ENCODE data around the gene MYADM. TPM values are rescaled to one million over a fixed set of nuclear protein-coding genes. Genes with fewer than 3 reads are reported as not detected.

MYADM gene
- total and polyA plus RNA-seq, 2 of the 13 experiments (the other 11 are each of a cell fraction or from before 2014, with no cell fraction given), result 19.9 to 38.1 TPM

DNA sequence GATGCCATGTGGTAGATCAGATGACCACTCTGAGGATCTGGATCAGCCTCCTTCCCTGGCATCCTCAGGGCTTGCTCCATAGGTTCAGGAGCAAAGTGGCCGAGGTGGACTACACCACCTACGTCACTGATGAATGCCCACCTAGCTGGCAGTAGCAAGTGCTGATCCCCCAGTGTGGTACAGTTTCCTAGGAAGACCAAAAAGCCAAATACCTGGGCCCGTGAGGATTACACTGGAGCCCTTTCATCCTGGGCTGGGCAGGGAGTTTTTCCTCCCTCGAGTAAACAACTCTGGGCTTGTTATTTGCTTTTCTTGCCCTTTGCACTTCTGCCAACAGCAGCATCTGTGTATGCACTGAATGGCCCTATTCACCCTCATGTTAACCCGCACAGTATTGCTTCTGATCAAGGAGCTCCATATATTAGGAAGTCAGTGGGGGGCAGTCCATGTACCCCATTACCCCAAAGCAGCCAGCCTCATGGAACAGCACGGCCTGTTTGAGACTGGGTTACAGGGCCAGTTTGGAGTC, 3.3 kb upstream of the MYADM start (continued):
- TF ChIP-seq TCF12 (IDR thresholded peaks at IDR 0.05), result no peak
- TF ChIP-seq TCF12 (CRISPR knock-in tag; IDR thresholded peaks at IDR 0.05), result peak; percentile 83; the same call in 1 of the 2 replicates
- TF ChIP-seq, protein P1, sequence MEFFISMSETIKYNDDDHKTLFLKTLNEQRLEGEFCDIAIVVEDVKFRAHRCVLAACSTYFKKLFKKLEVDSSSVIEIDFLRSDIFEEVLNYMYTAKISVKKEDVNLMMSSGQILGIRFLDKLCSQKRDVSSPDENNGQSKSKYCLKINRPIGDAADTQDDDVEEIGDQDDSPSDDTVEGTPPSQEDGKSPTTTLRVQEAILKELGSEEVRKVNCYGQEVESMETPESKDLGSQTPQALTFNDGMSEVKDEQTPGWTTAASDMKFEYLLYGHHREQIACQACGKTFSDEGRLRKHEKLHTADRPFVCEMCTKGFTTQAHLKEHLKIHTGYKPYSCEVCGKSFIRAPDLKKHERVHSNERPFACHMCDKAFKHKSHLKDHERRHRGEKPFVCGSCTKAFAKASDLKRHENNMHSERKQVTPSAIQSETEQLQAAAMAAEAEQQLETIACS (CRISPR knock-in tag; IDR thresholded peaks at IDR 0.05), result no peak
- TF ChIP-seq, protein P2, sequence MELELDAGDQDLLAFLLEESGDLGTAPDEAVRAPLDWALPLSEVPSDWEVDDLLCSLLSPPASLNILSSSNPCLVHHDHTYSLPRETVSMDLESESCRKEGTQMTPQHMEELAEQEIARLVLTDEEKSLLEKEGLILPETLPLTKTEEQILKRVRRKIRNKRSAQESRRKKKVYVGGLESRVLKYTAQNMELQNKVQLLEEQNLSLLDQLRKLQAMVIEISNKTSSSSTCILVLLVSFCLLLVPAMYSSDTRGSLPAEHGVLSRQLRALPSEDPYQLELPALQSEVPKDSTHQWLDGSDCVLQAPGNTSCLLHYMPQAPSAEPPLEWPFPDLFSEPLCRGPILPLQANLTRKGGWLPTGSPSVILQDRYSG (CRISPR knock-in tag; IDR thresholded peaks at IDR 0.05), result no peak
- TF ChIP-seq, protein P3, sequence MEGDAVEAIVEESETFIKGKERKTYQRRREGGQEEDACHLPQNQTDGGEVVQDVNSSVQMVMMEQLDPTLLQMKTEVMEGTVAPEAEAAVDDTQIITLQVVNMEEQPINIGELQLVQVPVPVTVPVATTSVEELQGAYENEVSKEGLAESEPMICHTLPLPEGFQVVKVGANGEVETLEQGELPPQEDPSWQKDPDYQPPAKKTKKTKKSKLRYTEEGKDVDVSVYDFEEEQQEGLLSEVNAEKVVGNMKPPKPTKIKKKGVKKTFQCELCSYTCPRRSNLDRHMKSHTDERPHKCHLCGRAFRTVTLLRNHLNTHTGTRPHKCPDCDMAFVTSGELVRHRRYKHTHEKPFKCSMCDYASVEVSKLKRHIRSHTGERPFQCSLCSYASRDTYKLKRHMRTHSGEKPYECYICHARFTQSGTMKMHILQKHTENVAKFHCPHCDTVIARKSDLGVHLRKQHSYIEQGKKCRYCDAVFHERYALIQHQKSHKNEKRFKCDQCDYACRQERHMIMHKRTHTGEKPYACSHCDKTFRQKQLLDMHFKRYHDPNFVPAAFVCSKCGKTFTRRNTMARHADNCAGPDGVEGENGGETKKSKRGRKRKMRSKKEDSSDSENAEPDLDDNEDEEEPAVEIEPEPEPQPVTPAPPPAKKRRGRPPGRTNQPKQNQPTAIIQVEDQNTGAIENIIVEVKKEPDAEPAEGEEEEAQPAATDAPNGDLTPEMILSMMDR (CRISPR knock-in tag; IDR thresholded peaks at IDR 0.05), result peak; percentile 29; the same call in 1 of the 2 replicates
- no peak for TF ChIP-seq MTA3 (CRISPR knock-in tag; IDR thresholded peaks at IDR 0.05)
- no peak for TF ChIP-seq NONO (IDR thresholded peaks at IDR 0.05)
- peak; percentile 56; the same call in 1 of the 2 replicates for TF ChIP-seq NONO (CRISPR knock-in tag; conservative IDR thresholded peaks at IDR 0.05)
- TF ChIP-seq TOE1 (CRISPR knock-in tag; IDR thresholded peaks at IDR 0.05), result peak; percentile 76; the same call in 1 of the 2 replicates
- TF ChIP-seq, protein P4, sequence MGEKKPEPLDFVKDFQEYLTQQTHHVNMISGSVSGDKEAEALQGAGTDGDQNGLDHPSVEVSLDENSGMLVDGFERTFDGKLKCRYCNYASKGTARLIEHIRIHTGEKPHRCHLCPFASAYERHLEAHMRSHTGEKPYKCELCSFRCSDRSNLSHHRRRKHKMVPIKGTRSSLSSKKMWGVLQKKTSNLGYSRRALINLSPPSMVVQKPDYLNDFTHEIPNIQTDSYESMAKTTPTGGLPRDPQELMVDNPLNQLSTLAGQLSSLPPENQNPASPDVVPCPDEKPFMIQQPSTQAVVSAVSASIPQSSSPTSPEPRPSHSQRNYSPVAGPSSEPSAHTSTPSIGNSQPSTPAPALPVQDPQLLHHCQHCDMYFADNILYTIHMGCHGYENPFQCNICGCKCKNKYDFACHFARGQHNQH (CRISPR knock-in tag; IDR thresholded peaks at IDR 0.05), result peak; percentile 91
- peak; percentile 99 for TF ChIP-seq FOXO1 (CRISPR knock-in tag; IDR thresholded peaks at IDR 0.05)
- TF ChIP-seq ZNF205 (CRISPR knock-in tag; IDR thresholded peaks at IDR 0.05), result peak; percentile 63; the same call in 1 of the 2 replicates
- TF ChIP-seq ZNF772 (CRISPR knock-in tag; IDR thresholded peaks at IDR 0.05), result no peak
- TF ChIP-seq, protein P5, sequence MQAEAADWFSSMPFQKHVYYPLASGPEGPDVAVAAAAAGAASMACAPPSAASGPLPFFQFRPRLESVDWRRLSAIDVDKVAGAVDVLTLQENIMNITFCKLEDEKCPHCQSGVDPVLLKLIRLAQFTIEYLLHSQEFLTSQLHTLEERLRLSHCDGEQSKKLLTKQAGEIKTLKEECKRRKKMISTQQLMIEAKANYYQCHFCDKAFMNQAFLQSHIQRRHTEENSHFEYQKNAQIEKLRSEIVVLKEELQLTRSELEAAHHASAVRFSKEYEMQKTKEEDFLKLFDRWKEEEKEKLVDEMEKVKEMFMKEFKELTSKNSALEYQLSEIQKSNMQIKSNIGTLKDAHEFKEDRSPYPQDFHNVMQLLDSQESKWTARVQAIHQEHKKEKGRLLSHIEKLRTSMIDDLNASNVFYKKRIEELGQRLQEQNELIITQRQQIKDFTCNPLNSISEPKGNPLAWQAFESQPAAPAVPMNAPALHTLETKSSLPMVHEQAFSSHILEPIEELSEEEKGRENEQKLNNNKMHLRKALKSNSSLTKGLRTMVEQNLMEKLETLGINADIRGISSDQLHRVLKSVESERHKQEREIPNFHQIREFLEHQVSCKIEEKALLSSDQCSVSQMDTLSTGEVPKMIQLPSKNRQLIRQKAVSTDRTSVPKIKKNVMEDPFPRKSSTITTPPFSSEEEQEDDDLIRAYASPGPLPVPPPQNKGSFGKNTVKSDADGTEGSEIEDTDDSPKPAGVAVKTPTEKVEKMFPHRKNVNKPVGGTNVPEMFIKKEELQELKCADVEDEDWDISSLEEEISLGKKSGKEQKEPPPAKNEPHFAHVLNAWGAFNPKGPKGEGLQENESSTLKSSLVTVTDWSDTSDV (CRISPR knock-in tag; IDR thresholded peaks at IDR 0.05), result no peak
- no peak for TF ChIP-seq ZNF354B (CRISPR knock-in tag; IDR thresholded peaks at IDR 0.05)
- TF ChIP-seq ZNF543 (CRISPR knock-in tag; IDR thresholded peaks at IDR 0.05), result no peak
- peak; percentile 85 for TF ChIP-seq NFIC (IDR thresholded peaks at IDR 0.05; ENCODE audit: low read length)
- TF ChIP-seq RARA (CRISPR knock-in tag; IDR thresholded peaks at IDR 0.05), result peak; percentile 94
- TF ChIP-seq RNF2 (conservative IDR thresholded peaks at IDR 0.05; ENCODE audit: low read depth), result no peak
- peak; percentile 81 for TF ChIP-seq THAP11 (CRISPR knock-in tag; IDR thresholded peaks at IDR 0.05)
- TF ChIP-seq ZNF296 (CRISPR knock-in tag; conservative IDR thresholded peaks at IDR 0.05), result no peak
- TF ChIP-seq ZNF790 (CRISPR knock-in tag; IDR thresholded peaks at IDR 0.05; ENCODE audit: borderline replicate concordance), result no peak; the same call in 1 of the 2 replicates
- TF ChIP-seq ATF7-NPFF (CRISPR knock-in tag; IDR thresholded peaks at IDR 0.05; ENCODE audit: low read depth), result no peak

All from HepG2 (cell line).